Tibial artery (tissue), 4 donors: ENCODE results near the gene KATNAL2.

Experiments used
- DNase-seq, 2 donors: peaks; one replicate each; pipeline ENCODE4 v3.0.0-alpha.2; 2019
- H3K27ac ChIP-seq, 2 donors: fragments of 200-600 bp; sonication (generic) in 1 of 2; 1 replicate in 1 of 2; 2 replicates in 1 of 2; pipeline ENCODE4 v1.5.1; 2018 to 2019; ENCODE audit warnings: mild to moderate bottlenecking in 1 of 2
- H3K27me3 ChIP-seq, 2 donors: fragments of 200-600 bp; sonication (generic) in 1 of 2; one replicate each; pipeline versions ENCODE4 v1.5.1 to v1.6.0; 2016 to 2019
- H3K36me3 ChIP-seq, 3 donors: fragments of 200-600 bp; sonication (generic) in 2 of 3; one replicate each; pipeline ENCODE4 v1.5.1; 2016 to 2019; ENCODE audit warnings: mild to moderate bottlenecking in 2 of 3
- H3K4me1 ChIP-seq, 4 donors: fragments of 200-600 bp; sonication (generic) in 2 of 4; 1 replicate in 3 of 4; 2 replicates in 1 of 4; pipeline ENCODE4 v1.5.1; 2016 to 2019
- H3K4me3 ChIP-seq, 2 donors: fragments of 200-600 bp; sonication (generic) in 1 of 2; 1 replicate in 1 of 2; 2 replicates in 1 of 2; pipeline ENCODE4 v1.5.1; 2018 to 2019; ENCODE audit warnings: mild to moderate bottlenecking in 2 of 2
- H3K9me3 ChIP-seq, 3 donors: fragments of 200-600 bp; sonication (generic) in 1 of 3; one replicate each; pipeline ENCODE4 v1.5.1; 2016 to 2019
- intact Hi-C: fragments of 100-400 bp; cut with DNase I; formaldehyde crosslinking; loops from one replicate; pipeline ENCODE4 v1.15.0; 2023; ENCODE audit warnings: low total_unique reads
- TF ChIP-seq, protein P1 (sequence below), 2 experiments: fragments of 200-600 bp in 1 of 2; fragments of 450-650 bp in 1 of 2; IDR thresholded peaks; one replicate each; pipeline ENCODE4 v1.5.1; 2017 to 2019; ENCODE audit warnings: antibody characterized with exemption in 2 of 2, mild to moderate bottlenecking in 1 of 2, moderate library complexity in 1 of 2

The KATNAL2 gene

GRCh38 chr18:47120428-47120827 lies 203.0 kb downstream of the KATNAL2 start:
- no peak overlapping the region for H3K27ac ChIP-seq
- TF ChIP-seq, protein P1, sequence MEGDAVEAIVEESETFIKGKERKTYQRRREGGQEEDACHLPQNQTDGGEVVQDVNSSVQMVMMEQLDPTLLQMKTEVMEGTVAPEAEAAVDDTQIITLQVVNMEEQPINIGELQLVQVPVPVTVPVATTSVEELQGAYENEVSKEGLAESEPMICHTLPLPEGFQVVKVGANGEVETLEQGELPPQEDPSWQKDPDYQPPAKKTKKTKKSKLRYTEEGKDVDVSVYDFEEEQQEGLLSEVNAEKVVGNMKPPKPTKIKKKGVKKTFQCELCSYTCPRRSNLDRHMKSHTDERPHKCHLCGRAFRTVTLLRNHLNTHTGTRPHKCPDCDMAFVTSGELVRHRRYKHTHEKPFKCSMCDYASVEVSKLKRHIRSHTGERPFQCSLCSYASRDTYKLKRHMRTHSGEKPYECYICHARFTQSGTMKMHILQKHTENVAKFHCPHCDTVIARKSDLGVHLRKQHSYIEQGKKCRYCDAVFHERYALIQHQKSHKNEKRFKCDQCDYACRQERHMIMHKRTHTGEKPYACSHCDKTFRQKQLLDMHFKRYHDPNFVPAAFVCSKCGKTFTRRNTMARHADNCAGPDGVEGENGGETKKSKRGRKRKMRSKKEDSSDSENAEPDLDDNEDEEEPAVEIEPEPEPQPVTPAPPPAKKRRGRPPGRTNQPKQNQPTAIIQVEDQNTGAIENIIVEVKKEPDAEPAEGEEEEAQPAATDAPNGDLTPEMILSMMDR (IDR thresholded peaks at IDR 0.05) = no peak
- peaks cover 13 to 35% (median 20%) of the 10 kb centered on the region in 3 donors for H3K36me3 ChIP-seq
- H3K27me3 ChIP-seq = no peaks in the 10 kb centered on the region
- H3K9me3 ChIP-seq = no peaks in the 10 kb centered on the region
- H3K4me3 ChIP-seq = no peak overlapping the region
- DNase-seq = no peak
- H3K4me1 ChIP-seq = no peaks in the 10 kb centered on the region
- intact Hi-C loops = no loop called here

- no peaks in the 10 kb centered on the region for H3K4me1 ChIP-seq
- no peak for DNase-seq
- TF ChIP-seq, protein P1 (IDR thresholded peaks at IDR 0.05) = no peak
- H3K27ac ChIP-seq = no peak overlapping the region
- intact Hi-C loops = no loop called here
- H3K9me3 ChIP-seq = no peaks in the 10 kb centered on the region
- no peaks in the 10 kb centered on the region for H3K27me3 ChIP-seq
- peaks cover 12 to 38% (median 20%) of the 10 kb centered on the region in 3 donors for H3K36me3 ChIP-seq
- no peak overlapping the region for H3K4me3 ChIP-seq
Measured at GRCh38 chr18:47121146-47121545, 203.7 kb downstream of the KATNAL2 start.

- no peak for DNase-seq
- H3K27me3 ChIP-seq = no peaks in the 10 kb centered on the region
- H3K27ac ChIP-seq = no peak overlapping the region
- H3K4me1 ChIP-seq = no peaks in the 10 kb centered on the region
- intact Hi-C loops = no loop called here
- no peaks in the 10 kb centered on the region for H3K9me3 ChIP-seq
- H3K36me3 ChIP-seq = peaks cover 0 to 7% (median under 1%) of the 10 kb centered on the region in 3 donors
- H3K4me3 ChIP-seq = no peak overlapping the region
- TF ChIP-seq, protein P1 (IDR thresholded peaks at IDR 0.05) = no peak
Measured at GRCh38 chr18:47141289-47141688, 223.9 kb downstream of the KATNAL2 start.

DNA sequence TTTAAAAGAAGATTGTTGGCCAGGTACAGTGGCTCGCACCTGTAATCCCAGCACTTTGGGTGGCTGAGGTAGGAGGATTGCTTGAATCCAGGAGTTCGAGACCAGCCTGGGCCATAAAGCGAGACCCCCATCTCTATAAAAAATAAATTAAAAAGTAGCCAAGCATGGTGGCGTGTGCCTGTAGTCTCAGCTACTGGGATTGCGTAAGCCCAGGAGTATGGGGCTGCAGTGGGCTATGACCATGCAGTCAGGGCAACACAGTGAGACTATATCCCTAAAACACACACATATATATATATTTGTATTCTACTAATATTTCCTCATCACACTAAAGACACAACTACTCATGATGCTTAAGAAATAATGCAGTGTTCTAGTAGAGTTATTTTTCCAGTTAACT lies 225.8 kb downstream of the KATNAL2 start:
- Histone ChIP-seq H3K4me1 (no peaks in the 10 kb centered on the region), H3K27ac (no peak overlapping the region), H3K36me3 (no peaks in the 10 kb centered on the region), H3K27me3 (no peaks in the 10 kb centered on the region), H3K9me3 (no peaks in the 10 kb centered on the region), H3K4me3 (no peak overlapping the region)
- intact Hi-C loops = no loop called here
- no peak for DNase-seq
- TF ChIP-seq, protein P1 (IDR thresholded peaks at IDR 0.05) = no peak

GRCh38 chr18:47143899-47144485 lies 226.6 kb downstream of the KATNAL2 start:
- intact Hi-C loops = no loop called here
- Histone ChIP-seq H3K9me3 (no peaks in the 10 kb centered on the region), H3K4me3 (no peak overlapping the region), H3K36me3 (no peaks in the 10 kb centered on the region), H3K27ac (no peak overlapping the region), H3K27me3 (no peaks in the 10 kb centered on the region), H3K4me1 (peaks cover 0 to 4% (median 0%) of the 10 kb centered on the region in 4 donors)
- TF ChIP-seq, protein P1 (IDR thresholded peaks at IDR 0.05) = no peak
- DNase-seq = no peak

- no peaks in the 10 kb centered on the region for H3K27me3 ChIP-seq
- peaks cover 0 to 14% (median 5%) of the 10 kb centered on the region in 4 donors for H3K4me1 ChIP-seq
- intact Hi-C loops = no loop called here
- no peak overlapping the region for H3K4me3 ChIP-seq
- no peak for DNase-seq
- no peaks in the 10 kb centered on the region for H3K9me3 ChIP-seq
- TF ChIP-seq, protein P1 (IDR thresholded peaks at IDR 0.05) = no peak
- H3K36me3 ChIP-seq = no peaks in the 10 kb centered on the region
- H3K27ac ChIP-seq = no peak overlapping the region
Measured at GRCh38 chr18:47146206-47146605, 228.8 kb downstream of the KATNAL2 start.
